Stimulated activated CD8-positive, alpha-beta memory T cell treated with anti-CD3 and anti-CD28 coated beads, Interleukin-4, amount 100 ng/mL, for 24 hours (primary cell): ENCODE results near the gene RAB4A.

ENCODE experiments used
- DNase-seq: peaks from one replicate; pipeline ENCODE4 v3.0.0-alpha.2; 2020; ENCODE audit warnings: low read depth

Gene RAB4A

DNA sequence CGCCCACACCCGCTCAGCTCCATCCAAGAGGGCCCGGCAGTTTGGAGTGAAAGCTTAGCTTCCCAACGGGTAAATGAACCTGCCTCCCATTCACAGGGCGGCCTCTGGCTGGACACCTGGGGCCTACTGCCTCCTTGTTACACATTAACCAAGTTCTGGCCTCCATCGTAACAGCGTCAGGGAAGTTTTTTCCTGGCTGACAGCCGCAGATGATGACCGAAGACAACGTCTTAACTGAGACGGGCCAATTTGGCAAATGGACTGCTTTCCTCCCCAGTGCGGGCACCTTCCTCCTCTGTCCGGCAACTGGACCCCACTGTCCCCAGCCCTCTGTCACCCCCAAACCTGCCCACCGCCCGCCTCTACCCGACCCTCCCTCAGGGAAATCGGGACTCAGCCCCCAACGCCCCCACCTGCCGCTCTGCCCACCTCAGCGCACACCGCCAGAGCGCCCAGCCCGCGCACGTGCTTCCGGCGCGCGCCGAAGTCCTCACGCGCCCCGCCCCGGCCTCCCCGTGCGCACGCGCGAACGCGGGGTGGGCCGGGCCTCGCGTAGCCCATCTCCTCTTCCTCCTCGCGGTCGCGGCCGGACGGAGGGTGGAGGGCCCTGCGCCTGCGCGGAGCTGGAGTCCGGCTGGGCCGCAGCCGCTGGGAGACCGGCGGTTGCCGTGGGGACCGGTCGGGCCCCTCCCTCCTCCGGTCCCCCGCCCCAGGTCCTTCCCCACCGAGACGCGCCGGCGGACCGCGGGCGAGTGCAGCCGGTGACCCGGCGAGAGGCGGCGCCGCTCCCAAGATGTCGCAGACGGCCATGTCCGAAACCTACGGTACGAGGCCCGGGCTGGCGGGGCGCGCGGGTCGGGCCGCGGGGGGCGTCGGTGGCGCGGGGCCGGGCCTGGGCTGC is at the start of gene RAB4A:
RAB4A (plus strand) TSS at position 565 of the 901 bp plus-strand sequence; CDS start at position 794, 229 bp downstream.
- peak; percentile 75 for DNase-seq

DNA sequence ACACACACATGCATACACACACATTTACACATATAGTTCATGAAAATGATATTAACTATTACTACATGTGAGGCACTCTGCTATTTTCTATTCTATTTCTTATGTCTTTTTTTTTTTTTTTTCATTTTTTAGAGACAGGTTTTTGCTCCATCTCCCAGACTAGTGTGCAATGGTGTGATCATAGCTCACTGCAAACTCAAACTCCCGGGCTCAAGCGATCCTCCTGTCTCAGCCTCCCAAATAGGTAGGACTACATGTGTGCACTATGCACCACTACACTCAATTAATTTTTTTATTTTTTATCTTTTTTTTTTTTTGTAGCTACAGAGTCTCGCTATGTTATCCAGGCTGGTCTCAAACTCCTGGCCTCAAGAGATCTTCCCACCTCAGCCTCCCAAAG is 48.8 kb upstream of the RAB4A start:
- DNase-seq = no peak

GRCh38 chr1:229223498-229223897 is 47.4 kb upstream of the RAB4A start:
- no peak for DNase-seq

- no peak for DNase-seq
Measured at GRCh38 chr1:229224308-229224707, 46.6 kb upstream of the RAB4A start.

- no peak for DNase-seq
Measured at GRCh38 chr1:229225331-229225782, 45.6 kb upstream of the RAB4A start.

DNA sequence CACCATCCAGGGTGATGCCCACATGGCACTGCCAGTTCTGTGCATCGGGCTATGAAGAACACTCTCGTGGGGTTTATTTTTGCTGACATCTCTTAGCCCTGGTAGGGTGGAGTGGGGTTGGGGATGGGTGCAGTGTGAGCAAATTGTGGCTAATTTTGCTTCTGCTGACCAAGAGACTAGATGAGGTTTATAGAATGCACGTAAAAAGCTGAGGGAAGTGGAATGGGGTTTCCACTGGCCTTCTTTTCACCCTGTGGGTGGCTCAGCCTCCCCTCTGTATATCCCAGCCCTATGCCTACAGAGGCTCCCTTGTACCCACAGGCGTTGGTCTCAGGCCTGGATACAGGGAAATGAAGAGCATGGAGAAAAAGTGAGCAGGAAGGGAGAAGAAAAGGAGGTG is 44.1 kb upstream of the RAB4A start:
- DNase-seq = no peak

- DNase-seq = peak; percentile 68
Measured at GRCh38 chr1:229227298-229227919, 43.5 kb upstream of the RAB4A start.

GRCh38 chr1:229228522-229228921 is 42.4 kb upstream of the RAB4A start:
- no peak for DNase-seq

DNA sequence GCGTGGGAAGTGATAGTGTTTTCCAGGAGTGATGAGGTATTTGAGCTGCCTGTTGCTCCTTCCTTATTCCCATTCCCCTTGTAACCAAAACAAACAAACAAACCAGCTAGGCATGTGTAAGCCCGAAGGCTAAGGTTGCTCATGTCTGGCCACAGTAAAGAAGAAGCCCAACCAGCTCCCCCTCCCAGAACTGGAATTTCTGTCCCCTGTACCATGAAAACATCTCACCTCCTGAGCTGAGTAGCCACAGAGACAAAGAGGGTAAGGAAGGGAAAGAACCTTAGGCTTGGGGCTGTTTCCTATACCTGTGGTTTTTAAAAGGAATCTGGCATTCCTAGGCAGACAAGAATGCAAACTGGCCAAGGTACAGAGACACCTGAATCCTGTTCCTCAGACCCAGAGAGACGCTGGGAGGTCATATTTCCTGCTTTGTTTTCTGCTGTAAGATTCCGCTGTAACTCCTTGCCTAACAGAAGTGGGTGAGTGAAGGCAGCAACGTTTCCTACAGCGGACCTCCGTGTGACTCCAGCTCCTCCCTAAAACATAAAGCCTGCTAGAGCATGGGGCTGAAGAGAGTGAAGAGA is 41.7 kb upstream of the RAB4A start:
- DNase-seq = no peak

DNA sequence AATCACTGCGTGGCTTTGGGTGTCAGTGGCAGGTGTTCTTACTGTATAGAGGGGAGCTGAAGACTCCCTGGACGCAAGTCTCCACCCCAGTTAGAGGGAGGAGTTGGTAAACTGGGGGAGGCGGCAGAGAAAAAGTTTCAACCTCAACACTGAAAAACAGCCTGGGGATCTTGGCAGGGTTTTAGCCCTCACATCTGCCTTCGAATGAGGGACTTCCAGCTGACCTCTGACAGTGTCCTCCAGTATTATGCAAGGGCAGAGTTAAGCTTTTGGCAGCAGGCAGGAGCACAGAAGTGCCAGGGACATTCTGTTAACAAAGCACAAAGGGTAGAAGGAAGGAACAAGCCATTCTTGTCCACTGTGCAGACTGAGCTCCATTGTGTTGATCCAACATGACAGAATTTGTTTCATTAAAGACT is 41.2 kb upstream of the RAB4A start:
- DNase-seq = no peak

DNA sequence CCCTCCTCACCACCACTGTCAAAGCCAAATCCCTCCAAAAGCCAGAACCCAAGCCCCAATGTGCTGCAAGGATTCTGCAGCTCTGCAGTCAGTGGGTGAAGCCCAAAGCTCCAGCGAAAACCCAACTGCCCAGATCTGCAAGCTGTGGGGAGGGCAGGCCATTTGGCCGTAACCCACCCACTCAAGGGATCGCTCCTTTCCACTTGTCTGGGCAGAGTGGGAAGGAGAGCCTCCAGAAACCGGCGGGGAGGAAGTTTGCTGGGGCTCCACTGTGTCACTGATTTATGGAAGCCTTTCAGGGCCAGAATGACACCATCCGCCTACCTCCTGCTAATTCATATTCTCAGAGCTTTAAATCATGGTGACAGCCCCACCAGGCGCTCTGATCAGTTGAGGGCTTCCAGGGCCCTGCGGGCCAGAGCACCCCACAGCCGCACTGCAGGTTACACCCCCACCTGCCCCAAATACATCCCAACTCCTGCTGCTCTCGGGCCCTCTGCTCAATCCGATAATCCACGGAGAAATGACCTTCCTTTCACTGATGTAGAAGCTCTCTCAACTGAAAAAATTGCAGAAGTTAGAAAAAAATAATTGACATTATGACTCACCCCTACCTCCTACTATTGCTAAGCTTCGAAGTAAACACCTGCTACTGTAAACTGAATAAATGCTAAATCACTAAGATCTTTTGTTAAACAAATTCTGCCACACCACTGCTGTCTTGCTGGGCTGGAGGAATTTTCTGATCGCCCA is 40.6 kb upstream of the RAB4A start:
- no peak for DNase-seq

DNA sequence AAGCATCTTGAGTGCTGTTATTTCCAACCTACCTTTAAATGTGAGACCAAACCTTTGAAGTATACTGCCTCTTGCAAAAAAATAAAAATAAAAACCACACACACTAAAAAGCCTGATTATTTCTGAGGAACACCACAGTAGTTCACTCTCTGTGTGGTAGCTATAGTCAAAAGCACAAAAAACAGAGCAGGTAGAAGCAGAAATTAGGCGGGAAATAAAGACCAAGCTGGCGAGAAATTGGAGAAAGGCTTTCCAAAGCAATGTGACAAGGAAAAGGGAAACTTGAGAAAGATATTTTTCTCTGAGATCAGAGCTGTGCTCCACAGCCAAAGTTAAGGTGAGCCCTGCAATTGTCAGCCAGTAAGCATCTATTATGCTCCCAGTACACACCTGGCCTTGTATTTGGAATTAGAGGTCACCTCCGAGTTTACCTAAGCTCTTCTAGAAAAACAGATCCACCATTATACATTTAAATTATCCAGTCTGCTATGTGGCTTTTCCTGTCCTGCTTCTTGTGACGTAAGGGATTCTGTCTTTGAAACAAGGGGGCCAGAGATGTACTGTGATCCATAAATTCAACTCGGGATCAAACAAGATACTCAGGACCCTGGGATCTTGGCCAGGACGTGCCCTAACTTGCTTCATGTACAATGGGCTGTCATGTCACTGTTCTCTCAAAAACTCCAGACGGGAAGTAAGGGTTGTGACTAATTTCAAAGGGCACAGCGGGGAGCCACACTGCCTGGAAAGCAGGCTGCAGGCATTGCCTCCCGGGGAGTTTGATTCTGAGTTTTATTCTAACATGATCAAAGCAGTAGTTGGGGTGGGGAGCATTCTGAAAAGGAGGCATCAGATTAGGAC is 39.8 kb upstream of the RAB4A start:
- no peak for DNase-seq

GRCh38 chr1:229231754-229232119 is 39.2 kb upstream of the RAB4A start:
- DNase-seq = no peak

- DNase-seq = no peak
Measured at GRCh38 chr1:229234870-229235472, 35.9 kb upstream of the RAB4A start.

GRCh38 chr1:229237320-229237719 is 33.6 kb upstream of the RAB4A start:
- no peak for DNase-seq

- DNase-seq = no peak
Measured at GRCh38 chr1:229238231-229238630, 32.7 kb upstream of the RAB4A start.

- DNase-seq = no peak
Measured at GRCh38 chr1:229238674-229239415, 32.1 kb upstream of the RAB4A start.

DNA sequence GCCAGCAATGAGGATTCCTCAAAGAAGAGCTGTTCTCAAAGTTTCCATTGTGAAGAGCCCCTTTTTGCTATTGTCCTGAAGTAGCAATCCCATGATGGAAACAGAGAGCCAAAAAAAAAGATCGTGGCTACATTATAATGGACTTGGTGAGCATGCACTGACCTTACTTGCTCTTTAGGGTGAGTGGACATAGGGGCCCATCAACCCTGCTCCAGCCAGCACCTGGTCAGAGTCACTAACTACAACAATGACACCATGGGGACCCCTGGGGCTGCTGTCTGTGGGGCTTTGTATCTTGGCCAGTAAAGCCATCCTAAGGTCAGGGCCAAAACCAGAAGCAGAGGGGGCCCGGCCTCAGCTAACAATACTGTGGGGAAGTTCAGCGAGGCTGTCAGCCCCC is 30.4 kb upstream of the RAB4A start:
- DNase-seq = no peak

- no peak for DNase-seq
Measured at GRCh38 chr1:229241390-229241789, 29.5 kb upstream of the RAB4A start.

- no peak for DNase-seq
Measured at GRCh38 chr1:229243638-229244037, 27.3 kb upstream of the RAB4A start.
